ENCODE results near the gene PTCSC3.

Gene PTCSC3

DNA sequence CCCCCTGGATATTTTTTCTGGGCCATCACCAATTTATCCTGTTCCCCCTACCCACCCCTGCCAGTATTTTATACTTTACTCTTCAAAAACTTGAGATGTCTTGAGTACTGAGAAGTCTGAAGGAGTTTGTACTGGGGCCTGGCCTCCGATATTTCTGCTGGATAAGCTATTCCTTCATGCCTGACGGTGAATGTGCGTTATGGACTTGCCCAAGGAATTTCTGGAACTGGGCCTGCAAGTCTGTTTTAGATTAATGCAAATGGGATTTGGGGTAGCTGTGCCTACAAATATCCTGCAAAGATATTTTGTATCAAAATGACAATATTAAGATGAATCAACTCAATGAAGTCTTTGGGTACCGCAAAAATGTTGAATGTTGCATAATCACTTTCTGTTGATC, at the start of gene PTCSC3:
PTCSC3 (minus strand) TSS at position 199 of the 400 bp plus-strand sequence.
- no peak for DNase-seq (ENCODE audit: low read depth in 2 of 2)

DNA sequence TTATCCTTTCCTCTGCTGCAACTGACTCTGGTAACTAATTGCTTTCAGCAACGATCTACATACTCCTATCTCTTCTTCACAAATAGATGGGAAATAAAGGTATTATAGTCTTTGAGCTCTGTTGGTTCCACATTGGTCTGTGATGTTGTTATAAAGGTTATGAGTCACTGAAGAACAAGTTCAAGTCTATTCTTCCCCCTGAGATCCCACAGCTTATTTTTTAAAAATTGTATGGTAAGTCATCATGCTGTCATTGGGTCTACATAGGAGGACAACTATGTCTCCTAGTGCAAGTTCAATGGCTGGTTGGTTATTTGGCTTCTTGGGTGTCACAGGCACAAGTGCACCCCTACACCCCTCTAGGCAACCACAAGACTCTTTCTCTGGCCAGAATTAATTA, 49.6 kb upstream of the PTCSC3 start:
- DNase-seq (ENCODE audit: low read depth in 2 of 2): no peak

DNA sequence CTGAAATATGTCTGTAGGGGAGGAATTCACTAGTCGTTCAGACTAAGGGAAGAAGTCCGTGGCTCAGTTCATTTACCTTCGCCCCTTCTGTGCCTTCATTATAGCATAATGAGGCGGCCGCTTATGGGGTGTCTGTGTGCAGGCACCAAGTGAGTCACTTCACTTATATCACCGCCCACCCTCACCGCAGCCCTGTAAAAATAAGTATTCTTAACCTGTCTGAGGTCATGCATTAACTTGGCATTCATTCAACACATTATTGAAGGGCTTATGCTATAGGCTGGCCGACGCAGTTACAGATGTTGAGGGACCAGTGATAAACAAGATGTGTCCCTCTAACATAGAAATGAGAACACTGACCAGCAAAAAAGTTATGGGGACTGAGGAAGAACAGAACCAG, 47.7 kb upstream of the PTCSC3 start:
- DNase-seq (ENCODE audit: low read depth in 2 of 2): no peak

DNA sequence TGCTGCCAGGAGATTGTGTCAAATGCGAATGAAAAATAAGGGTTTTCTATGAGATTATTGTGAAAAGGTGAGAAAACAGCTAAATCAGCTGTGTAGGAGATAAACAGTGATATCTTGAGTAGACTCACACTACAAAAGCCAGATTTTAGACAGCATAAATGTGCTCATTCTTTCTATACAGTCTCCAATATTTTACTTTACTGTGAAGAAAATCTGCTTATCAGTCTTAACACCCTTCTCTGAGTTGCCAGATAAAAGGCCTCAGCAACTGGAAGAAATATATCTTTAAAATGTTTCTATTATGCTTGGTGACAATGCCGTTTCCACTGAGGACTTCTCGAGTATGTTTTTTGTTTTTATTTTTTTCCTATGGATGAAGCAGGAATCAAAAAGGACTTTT, 47.0 kb upstream of the PTCSC3 start:
- no peak for DNase-seq (ENCODE audit: low read depth in 2 of 2)

DNA sequence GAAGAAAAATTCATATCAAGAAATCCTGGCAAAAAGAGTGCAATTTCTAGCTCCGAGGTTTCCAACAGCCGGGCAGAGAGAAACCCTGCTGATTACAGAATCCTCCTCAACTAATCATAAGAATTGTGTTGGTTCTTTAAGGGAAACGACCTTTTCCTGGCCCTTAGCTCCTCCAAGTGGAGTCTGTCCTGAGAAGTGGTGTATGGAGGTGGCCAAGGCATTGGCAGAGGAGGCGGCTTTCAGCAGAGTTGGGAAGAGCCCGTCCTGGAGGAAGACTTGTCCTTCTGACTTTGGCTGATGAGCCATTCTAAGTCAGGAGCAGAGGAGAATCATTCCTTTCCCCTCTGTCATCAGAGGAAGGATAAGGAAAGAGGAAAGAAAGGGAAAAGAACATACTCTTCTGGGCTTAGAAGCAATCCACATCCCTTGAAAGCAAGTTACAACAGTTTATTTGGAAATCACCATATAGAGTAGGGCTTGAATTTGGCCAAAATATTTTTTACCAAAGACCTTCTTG, 46.5 kb upstream of the PTCSC3 start:
- DNase-seq (ENCODE audit: low read depth in 2 of 2): no peak

DNA sequence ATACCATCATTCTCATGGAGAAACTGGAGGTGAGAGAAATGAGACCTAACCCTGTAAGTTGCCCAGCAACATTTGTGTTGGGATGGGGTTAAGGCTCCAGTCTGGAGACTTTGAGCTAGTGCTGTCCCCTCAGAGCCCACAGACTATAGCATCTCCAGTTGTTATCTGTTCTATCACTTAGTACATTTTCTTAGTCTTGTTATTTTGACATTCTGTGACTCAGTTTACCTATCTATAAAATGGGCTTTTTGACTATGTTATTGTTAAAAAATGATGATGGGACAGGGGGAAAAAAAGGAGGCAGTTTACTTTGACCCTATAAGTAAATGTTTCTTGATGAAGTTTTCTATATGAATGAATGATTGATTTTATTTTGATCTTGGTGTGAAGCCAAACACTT, 45.8 kb upstream of the PTCSC3 start:
- no peak for DNase-seq (ENCODE audit: low read depth in 2 of 2)

DNA sequence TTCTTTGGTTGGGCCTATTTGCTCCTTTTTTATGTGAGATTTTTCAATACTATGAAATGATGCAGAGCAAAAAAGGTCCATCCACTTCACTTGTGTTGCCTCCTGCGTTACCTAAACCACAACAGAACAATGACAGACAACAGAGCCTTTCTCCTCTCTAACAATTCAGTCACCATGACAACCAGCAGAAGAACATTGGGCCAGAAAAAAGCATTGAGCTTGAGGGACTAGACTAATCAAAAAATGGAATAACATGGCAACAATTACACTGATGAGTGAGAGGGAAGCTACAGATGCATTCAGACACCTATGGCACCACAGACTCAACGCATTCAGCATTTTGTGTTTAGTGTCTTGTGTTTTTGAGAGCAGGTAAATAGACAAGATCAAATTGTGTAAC, 44.6 kb upstream of the PTCSC3 start:
- no peak for DNase-seq (ENCODE audit: low read depth in 2 of 2)

DNA sequence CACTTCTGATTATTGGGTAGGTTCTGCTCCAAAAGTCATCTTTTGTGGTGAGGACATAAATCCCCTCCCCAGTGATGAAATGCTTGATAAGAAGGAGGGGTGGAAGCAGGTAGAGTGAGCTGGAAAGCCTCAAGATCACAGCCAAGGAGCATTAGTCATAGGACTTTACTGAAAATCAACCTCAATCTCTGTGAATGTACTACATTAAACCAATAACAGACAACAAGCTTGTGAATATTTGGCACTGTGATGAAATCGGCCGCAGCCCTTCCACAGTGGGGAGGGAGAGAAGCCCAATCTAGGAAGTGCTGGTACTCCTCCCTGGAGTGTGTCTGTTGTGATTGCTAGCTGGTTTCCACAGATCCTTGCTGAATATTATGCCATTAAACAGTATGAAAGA, 41.2 kb upstream of the PTCSC3 start:
- DNase-seq (ENCODE audit: low read depth in 2 of 2): no peak

DNA sequence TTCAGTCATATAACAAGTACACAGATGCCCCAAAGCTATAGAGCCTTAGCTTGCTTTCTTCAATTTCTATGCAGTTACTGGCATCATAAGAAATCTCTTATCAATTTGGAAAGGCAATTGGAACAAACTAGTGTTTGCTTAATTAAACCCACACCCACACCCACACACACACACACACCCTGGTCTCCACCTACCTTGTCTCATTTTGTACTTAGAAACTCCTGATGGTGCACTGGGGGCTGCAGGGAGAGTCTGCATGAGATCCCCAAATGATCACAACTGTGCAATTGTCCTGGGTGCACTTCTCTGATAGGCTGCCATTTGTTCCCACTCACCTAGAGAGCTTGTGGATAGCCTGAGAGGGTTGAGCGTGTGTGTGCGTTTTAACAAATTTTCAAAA, 40.5 kb upstream of the PTCSC3 start:
- DNase-seq (ENCODE audit: low read depth in 2 of 2): no peak

DNA sequence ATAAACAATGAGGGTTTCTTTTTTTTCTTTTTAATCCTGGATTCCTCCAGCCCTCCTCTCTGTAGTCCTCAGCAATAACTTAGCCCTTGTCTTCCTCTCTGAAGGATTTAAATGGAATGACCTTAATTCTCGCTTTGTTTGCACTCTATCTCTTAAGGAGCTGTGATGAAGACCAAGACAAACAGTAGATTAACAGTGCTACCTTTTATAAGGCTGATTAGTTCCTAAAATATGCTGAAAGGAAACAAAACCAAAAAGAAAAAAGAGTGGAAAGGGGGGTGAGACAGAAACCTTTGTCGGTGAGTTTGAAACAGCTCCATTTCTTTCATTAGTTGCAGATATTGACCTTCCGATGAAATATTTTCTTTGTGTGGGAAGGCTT, 38.7 kb upstream of the PTCSC3 start:
- no peak for DNase-seq (ENCODE audit: low read depth in 2 of 2)

DNA sequence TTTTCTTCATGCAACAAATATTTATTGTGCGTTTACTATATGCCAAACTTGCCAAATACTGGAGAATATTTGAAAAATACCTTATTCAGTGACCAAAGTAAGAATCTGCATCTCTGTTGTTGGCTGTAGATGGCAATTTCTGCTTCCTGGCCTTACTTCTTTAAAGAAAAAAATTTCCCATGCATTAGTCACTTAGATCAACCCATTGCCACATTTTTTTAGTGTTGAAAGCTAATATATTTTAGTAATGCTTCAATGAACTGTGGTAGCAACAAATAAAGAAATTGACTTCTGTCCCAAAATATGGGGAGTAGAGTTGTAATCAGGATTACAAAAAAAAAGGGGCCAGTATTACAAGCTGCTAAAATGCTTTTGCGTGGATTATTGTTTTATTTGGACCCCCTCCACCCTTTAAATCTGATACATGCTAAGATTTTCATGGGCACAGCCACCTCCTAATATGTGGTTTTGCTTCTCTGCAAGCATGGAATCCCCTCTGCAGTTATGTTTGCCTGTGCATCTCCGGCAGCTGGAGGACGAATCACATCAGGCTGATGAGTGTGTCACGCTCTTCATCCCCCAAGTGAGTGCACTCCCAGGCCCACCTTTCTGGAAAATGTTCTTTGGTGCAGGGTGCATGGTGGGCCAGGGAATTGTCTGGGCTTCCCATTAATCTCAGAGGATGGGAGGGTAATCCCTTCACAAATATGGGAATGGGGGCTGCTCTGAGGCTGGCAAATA, 38.1 kb upstream of the PTCSC3 start:
- no peak for DNase-seq (ENCODE audit: low read depth in 2 of 2)

DNA sequence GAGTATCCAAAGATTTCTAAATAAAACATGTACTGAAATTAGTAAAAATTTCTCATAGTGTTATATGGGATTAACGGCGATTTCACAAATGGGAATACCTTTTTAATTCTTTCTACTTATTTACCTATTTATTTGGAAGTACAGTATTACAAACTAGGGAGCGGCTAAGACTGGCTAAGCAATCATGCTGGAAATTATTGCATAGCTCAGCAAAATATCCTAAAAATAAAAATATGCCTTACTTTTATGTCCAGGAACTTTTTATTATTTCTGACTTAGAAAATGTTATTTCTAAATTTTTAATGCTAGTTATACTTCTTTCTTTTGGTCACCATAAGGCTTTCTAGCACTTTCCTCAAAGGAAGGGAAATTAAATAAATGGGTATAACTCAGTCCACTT, 36.5 kb upstream of the PTCSC3 start:
- DNase-seq (ENCODE audit: low read depth in 2 of 2): no peak

DNA sequence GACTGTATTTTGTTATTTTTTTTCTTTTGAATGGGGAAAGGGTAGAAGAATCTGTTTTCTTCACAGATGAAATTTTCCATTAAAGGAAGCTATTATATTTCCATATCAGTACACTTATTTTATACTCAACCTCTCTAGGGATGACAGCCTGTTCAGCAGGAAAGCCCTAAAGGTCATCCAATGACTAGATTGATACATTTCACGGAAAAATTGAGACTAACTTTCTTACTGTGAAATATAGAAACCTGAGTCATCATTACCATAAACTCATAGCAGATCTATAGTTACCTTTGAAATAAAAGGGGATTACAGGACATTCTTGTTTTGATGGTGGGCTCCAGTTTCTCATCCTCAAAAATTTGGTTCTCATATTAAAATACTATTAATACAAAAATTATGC, 36.1 kb upstream of the PTCSC3 start:
- no peak for DNase-seq (ENCODE audit: low read depth in 2 of 2)

DNA sequence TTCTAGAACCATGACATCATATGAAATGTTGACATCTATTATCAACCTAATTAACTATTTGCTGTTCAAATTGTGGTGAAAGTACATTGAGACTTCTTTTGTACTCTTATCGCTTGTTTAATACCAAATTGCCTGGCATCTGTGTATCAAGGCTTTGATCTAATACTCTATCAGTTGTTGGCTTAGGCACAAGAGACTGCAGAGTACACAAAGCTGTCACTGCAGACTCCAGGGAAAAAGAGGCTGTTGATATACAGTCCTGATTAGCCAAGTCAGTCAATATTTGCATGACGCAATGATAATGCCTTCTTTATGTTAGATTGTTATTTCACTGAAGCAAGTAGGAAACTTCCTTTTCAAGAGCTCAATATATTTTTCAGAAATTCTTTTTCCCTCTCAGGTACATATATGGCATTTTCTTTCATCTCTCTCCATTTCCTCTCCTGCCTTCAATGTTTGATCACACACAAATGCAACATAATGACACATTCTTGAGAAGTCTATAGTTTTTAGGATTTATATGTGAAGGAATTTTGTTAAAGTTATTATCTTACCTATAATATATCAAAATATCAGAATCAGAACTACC, 32.3 kb upstream of the PTCSC3 start:
- no peak for DNase-seq (ENCODE audit: low read depth in 2 of 2)

DNA sequence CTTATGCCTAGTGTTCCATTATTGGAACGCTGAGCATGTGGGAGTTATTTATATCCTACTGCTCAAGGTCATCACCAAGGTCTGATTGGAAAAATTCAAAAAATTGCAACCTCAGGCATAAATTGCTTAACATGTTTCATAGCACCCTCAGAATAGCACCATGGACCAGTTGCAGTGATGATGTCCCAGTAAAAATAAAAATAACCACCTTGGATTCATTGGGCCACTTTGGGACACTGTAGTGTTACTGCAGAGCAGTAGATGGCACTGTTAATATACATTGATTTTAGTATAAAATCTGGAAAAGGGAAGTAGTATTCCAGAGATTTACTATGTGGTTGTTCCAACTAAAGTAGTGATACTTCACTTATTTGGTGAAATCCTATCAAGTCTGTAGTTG, 31.0 kb upstream of the PTCSC3 start:
- DNase-seq (ENCODE audit: low read depth in 2 of 2): no peak

DNA sequence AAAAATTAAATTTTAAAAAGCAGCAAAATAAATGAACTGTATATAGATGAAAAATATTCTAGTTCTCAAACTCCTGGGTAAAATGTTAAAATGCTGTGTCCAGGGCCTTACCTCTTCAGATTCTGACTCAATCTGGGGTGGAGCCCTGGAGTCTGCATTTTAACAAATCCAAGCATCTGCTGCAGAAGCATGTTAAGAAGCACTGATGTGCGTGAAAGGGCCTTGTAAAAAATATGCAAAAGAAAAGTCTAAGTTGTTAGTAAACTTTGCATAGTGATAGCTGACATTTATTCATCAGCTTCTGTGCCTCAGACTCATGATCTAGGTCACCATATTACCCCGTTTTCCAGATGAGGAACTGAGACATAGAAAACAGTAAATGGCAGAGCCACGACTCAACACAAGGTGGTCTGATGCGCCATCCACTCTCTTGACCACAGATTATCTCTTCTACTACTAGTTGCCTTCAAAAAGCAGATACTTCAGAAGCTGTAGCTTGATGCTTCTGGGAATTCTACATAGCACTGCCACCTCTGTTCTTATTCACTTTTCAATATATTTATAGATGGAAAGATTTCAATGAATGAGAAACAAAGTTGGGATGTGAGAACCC, 28.0 kb upstream of the PTCSC3 start:
- DNase-seq (ENCODE audit: low read depth in 2 of 2): no peak

DNA sequence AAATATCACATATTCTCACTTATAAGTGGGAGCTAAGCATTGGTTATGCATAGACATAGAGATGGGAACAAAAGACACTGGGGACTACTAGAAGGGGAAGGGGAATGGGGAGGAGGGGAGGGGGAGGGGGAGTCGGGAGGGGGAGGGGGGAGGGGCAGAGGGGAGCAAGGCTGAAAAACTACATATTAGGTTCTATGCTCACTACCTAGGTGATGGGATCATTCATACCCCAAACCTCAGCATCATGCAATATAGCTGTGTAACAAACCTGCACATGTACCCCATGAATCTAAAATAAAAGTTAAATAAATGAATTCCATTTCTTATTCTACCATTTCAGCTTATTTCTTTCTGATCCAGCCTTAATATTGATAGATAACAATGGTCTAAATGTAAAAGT, 21.9 kb upstream of the PTCSC3 start:
- no peak for DNase-seq (ENCODE audit: low read depth in 2 of 2)

DNA sequence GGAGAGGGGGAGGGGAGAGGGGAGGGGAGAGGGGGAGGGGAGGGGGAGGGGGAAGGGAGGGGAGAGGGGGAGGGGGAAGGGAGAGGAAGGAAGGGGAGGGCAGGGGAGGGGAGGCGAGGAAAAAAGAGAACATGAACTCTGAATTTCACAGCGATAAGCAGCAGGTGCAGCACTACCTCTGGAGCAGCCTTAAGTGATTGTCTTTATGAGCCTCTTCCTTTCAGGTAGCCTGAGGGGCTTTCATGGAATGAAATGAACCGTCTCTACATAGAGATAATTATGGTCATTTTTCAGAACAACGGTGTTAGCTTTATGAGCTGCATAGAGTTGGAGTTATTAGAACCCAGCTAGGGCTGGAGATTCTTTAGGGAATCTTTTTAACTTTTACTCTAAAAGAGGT, 18.1 kb upstream of the PTCSC3 start:
- DNase-seq (ENCODE audit: low read depth in 2 of 2): no peak

DNA sequence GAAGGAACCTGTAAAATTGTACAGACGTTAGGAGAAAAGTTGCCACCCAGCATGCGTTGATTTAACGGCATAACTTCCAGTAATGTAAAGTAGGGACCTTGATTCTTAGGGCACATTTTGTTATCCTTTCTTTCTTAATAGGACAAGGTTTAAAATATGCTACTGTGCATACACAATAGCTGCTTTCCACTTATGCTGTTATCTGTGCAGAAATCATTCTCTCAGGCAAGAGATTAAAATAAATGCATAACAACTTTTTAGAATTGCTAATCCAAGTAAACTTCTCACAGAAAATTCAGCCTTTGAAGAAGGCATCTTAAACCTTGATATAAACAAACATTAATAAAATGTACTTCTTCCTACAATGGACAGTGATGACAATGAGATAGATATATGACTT, 16.0 kb upstream of the PTCSC3 start:
- no peak for DNase-seq (ENCODE audit: low read depth in 2 of 2)

DNA sequence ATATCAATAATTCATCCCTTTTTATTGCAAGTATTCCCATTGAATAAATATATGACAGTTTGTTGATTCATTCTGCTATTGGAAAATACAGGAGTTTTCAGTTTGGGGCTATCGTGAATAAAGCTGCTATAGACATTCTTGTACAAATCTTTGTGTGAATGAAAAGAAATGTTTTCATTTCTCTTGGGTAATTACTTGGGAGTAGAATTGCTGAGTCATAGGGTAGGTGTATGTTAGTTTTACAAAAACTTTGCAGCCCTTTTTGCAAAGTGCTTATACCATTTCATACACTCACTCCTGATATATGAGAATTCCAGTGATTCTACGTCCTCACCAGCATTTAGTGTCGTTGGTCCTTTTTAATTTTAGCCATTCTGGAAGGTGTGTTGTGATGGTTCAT, 6.9 kb upstream of the PTCSC3 start:
- no peak for DNase-seq (ENCODE audit: low read depth in 2 of 2)

DNA sequence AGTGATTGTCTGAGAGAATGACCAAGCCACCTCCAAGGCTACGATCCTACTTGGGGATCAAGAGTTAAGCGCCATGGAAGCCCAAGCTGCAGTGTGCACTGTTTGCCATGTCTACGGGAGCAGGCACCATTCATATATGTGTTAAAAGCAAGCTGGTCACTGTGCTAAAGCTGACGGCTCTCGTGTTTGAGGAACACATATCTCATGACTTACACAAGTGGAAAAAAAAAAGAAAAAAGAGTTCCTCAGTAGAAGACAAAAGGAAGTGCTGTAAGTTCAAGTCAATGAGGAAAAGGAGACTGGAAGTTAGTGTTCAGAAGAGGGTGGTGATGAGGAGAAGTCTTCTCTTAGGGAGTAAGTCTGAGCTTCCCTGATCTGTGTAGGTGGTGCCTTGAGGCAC, 4.9 kb upstream of the PTCSC3 start:
- DNase-seq (ENCODE audit: low read depth in 2 of 2): no peak

DNA sequence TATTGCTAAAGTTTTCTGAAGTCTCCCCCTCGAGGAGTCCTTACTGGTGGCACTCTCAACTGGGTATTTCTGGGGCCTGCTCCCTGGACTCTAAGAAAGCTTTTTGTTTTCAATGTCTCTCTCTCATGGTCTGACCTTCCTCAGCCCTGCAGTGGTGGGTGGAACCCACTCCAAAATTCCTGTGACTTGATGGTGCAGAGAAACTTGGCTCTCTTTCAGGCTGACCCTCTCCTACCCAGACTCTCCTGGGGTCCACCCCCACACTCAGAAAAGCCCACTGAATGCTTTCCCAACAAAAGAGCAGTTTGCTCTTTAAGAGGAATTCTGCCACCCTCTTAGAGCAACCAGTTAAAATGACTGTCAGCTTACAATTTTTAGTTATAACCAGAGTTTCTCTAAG, 967 bp upstream of the PTCSC3 start:
- DNase-seq (ENCODE audit: low read depth in 2 of 2): no peak

DNA sequence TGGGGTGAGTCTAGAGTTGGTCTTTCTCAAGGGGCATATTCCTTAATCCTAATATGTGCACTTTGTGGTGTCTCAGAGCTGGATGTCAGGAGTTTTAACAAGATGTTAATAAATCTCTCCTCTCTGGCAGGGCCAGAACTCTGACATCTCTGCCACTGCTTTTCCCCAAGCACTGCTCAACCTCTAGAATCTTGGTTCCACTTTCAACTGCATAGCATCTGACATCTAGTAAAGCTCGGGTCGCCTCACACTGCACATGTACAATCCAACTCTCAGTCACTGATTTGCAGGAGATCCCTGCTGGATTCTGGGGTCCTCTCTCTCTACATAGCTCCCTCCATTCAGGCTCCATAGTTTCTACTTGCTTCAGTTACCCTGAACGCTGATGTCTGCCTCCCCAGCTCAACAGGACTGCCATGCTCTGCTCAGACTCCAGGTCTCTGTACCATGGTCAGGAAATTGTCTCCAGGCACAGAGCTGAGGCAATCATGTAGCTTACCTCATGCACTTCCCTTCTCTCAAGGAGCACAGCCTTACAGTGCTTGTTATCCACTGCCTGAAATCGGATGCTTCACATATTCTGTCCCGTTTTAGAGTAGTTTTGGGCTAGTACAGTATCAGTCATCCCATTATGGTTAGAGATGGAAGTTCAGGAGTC, 1.6 kb downstream of the PTCSC3 start:
- no peak for DNase-seq (ENCODE audit: low read depth in 2 of 2)
